Measurements from ENCODE around the gene DNAH1.

DNAH1 gene

GRCh38 chr3:52357151-52358080 lies 41.3 kb downstream of the DNAH1 start:
- no peak for DNase-seq (ENCODE audit: low read depth, low spot score)

GRCh38 chr3:52358362-52358940 lies 42.3 kb downstream of the DNAH1 start:
- DNase-seq (ENCODE audit: low read depth, low spot score): no peak

GRCh38 chr3:52359116-52359855 lies 43.2 kb downstream of the DNAH1 start:
- DNase-seq (ENCODE audit: low read depth, low spot score): no peak

- no peak for DNase-seq (ENCODE audit: low read depth, low spot score)
Observed at GRCh38 chr3:52361011-52361410, 44.9 kb downstream of the DNAH1 start.

- no peak for DNase-seq (ENCODE audit: low read depth, low spot score)
Observed at GRCh38 chr3:52361454-52361853, 45.3 kb downstream of the DNAH1 start.

- no peak for DNase-seq (ENCODE audit: low read depth, low spot score)
Observed at GRCh38 chr3:52361898-52362297, 45.8 kb downstream of the DNAH1 start.

- DNase-seq (ENCODE audit: low read depth, low spot score): no peak
Observed at GRCh38 chr3:52364322-52365035, 48.4 kb downstream of the DNAH1 start.

GRCh38 chr3:52366527-52366926 lies 50.4 kb downstream of the DNAH1 start:
- no peak for DNase-seq (ENCODE audit: low read depth, low spot score)

- DNase-seq (ENCODE audit: low read depth, low spot score): no peak
Observed at GRCh38 chr3:52367891-52368880, 52.1 kb downstream of the DNAH1 start.

GRCh38 chr3:52370531-52370930 lies 54.4 kb downstream of the DNAH1 start:
- DNase-seq (ENCODE audit: low read depth, low spot score): no peak

- no peak for DNase-seq (ENCODE audit: low read depth, low spot score)
Observed at GRCh38 chr3:52372822-52373504, 56.8 kb downstream of the DNAH1 start.

- DNase-seq (ENCODE audit: low read depth, low spot score): no peak
Observed at GRCh38 chr3:52373676-52374075, 57.6 kb downstream of the DNAH1 start.

- no peak for DNase-seq (ENCODE audit: low read depth, low spot score)
Observed at GRCh38 chr3:52374173-52374572, 58.1 kb downstream of the DNAH1 start.

GRCh38 chr3:52379610-52380009 lies 63.5 kb downstream of the DNAH1 start:
- no peak for DNase-seq (ENCODE audit: low read depth, low spot score)

GRCh38 chr3:52380023-52380422 lies 63.9 kb downstream of the DNAH1 start:
- DNase-seq (ENCODE audit: low read depth, low spot score): no peak

- DNase-seq (ENCODE audit: low read depth, low spot score): no peak
Observed at GRCh38 chr3:52381623-52382022, 65.5 kb downstream of the DNAH1 start.

GRCh38 chr3:52383446-52383845 lies 67.3 kb downstream of the DNAH1 start:
- no peak for DNase-seq (ENCODE audit: low read depth, low spot score)

- no peak for DNase-seq (ENCODE audit: low read depth, low spot score)
Observed at GRCh38 chr3:52384019-52384761, 68.1 kb downstream of the DNAH1 start.

GRCh38 chr3:52385157-52385556 lies 69.0 kb downstream of the DNAH1 start:
- no peak for DNase-seq (ENCODE audit: low read depth, low spot score)
